ENCODE measurements around the gene CCDC87. TPM values are rescaled to one million over a fixed set of nuclear protein-coding genes. Genes with fewer than 3 reads are reported as not detected.

The CCDC87 gene
- total RNA-seq, 1 experiment from 2014 or later = 1.1 TPM

GRCh38 chr11:66614073-66614472 lies 21.2 kb upstream of the CCDC87 start:
- H2BK12ac ChIP-seq (ENCODE audit: insufficient read length, low read depth, low read length) = no peak overlapping the region
- no peak overlapping the region for H3T11ph ChIP-seq (ENCODE audit: low read length)
- Mint-ChIP-seq H3K27me3 (ENCODE audit: low read depth) (no peaks in the 10 kb centered on the region), H3K27ac (no peak overlapping the region), H3K9me3 (peaks cover 0 to 3% of the 10 kb centered on the region in 2 experiments; a peak in 4 of 5 replicates), H3K4me3 (no peak overlapping the region), H3K36me3 (ENCODE audit: insufficient read depth in 1 of 3, low read depth in 3 of 3) (peaks cover 16 to 31% (median 25%) of the 10 kb centered on the region in 3 experiments), H3K4me1 (peaks cover 13 to 21% of the 10 kb centered on the region in 2 experiments)
- H2BK20ac ChIP-seq (ENCODE audit: low read depth, low read length, poor library complexity, severe bottlenecking) = no peak overlapping the region
- no peak overlapping the region for H3K14ac ChIP-seq (ENCODE audit: insufficient read depth, low read length)
- DNase-seq = no peak
- H3K18ac ChIP-seq (ENCODE audit: insufficient read length, low read depth, low read length) = no peak overlapping the region
- H2BK120ac ChIP-seq (ENCODE audit: low read depth, low read length, poor library complexity, severe bottlenecking) = no peak overlapping the region
- H2AK5ac ChIP-seq (ENCODE audit: insufficient read length, low read length) = no peak overlapping the region
- H4K20me1 ChIP-seq (ENCODE audit: control insufficient read depth, insufficient read depth, insufficient read length) = no peaks in the 10 kb centered on the region
- H3K9me3 ChIP-seq (ENCODE audit: control insufficient read depth, low read depth, low read length) = no peaks in the 10 kb centered on the region
- no CpG with 5 or more reads among the region's 13 CpGs for WGBS (ENCODE audit: extremely low coverage, insufficient read length, low lambda C conversion rate)
- no peak overlapping the region for H3K9ac ChIP-seq (ENCODE audit: extremely low read depth, insufficient read length, low read length)
- no peaks in the 10 kb centered on the region for H3K4me1 ChIP-seq (ENCODE audit: insufficient read depth, low read length)
- peaks cover 6% of the 10 kb centered on the region for H3K79me1 ChIP-seq (ENCODE audit: insufficient read depth, low read depth, low read length, poor library complexity, severe bottlenecking)
- no peak overlapping the region for H3K4ac ChIP-seq (ENCODE audit: low read depth, low read length)
- no peak for TF ChIP-seq CTCF (conservative IDR thresholded peaks at IDR 0.05)
- no peak overlapping the region for H3K27ac ChIP-seq (ENCODE audit: insufficient read length, low read depth, low read length)
- peaks cover 14% of the 10 kb centered on the region for H3K23me2 ChIP-seq (ENCODE audit: insufficient read length, low read depth, low read length, poor library complexity, severe bottlenecking)
- no peak overlapping the region for H3K23ac ChIP-seq (ENCODE audit: insufficient read length, low read depth, low read length)
- H2AFZ ChIP-seq (ENCODE audit: low read length) = no peak overlapping the region
- peaks cover 24% of the 10 kb centered on the region for H3K79me2 ChIP-seq (ENCODE audit: insufficient read depth, low read length)
- H3K27me3 ChIP-seq (ENCODE audit: insufficient read depth, low read length) = no peaks in the 10 kb centered on the region
- no peak overlapping the region for H4K91ac ChIP-seq (ENCODE audit: insufficient read length, low read depth, low read length)
- H2BK5ac ChIP-seq (ENCODE audit: insufficient read length, low read length) = no peak overlapping the region
- H4K8ac ChIP-seq (replicated peaks; ENCODE audit: insufficient read length, low read depth, low read length) = no peak overlapping the region
- no peak overlapping the region for H4K5ac ChIP-seq (ENCODE audit: insufficient read length, low read depth, low read length)
- H3K4me2 ChIP-seq (ENCODE audit: insufficient read depth, insufficient read length, low read length) = no peak overlapping the region
- no peak overlapping the region for H3K56ac ChIP-seq (ENCODE audit: insufficient read length, low read depth, low read length)
- no peak overlapping the region for H2BK15ac ChIP-seq (ENCODE audit: low read depth, low read length)

Data from H9 (cell line).